GM19240 (cell line): ENCODE results near the gene PIGN.
"Not testable (repeated sequence)": the region's sequence is repeated elsewhere in the genome, so short reads cannot be mapped to it uniquely, and the experiment has no call there.

Experiments used
- DNase-seq: peaks from one replicate; pipeline ENCODE4 v3.0.0; 2011; ENCODE audit warnings: low spot score; ENCODE audit not compliant: insufficient read length

The PIGN gene

GRCh38 chr18:62179213-62179612 is 7.6 kb downstream of the PIGN start:
- no peak for DNase-seq

GRCh38 chr18:62177271-62177670 is 9.6 kb downstream of the PIGN start:
- DNase-seq = no peak

- DNase-seq = no peak
These were observed 11.3 kb downstream of the PIGN start for GRCh38 chr18:62175521-62175920.

- DNase-seq = no peak
These were observed 14.6 kb downstream of the PIGN start for GRCh38 chr18:62172298-62172697.

- no peak for DNase-seq
These were observed 16.0 kb downstream of the PIGN start for GRCh38 chr18:62170857-62171256.

GRCh38 chr18:62166524-62166923 is 20.3 kb downstream of the PIGN start:
- not testable (repeated sequence) for DNase-seq

- no peak for DNase-seq
These were observed 21.3 kb downstream of the PIGN start for GRCh38 chr18:62165583-62165982.

GRCh38 chr18:62164855-62165487 is 21.9 kb downstream of the PIGN start:
- DNase-seq = no peak

GRCh38 chr18:62164310-62164709 is 22.5 kb downstream of the PIGN start:
- no peak for DNase-seq

- no peak for DNase-seq
These were observed 29.0 kb downstream of the PIGN start for GRCh38 chr18:62157843-62158242.

- DNase-seq = no peak
These were observed 34.0 kb downstream of the PIGN start for GRCh38 chr18:62152844-62153243.

- DNase-seq = no peak
These were observed 35.6 kb downstream of the PIGN start for GRCh38 chr18:62151068-62151771.

GRCh38 chr18:62144338-62144737 is 42.5 kb downstream of the PIGN start:
- DNase-seq = no peak

GRCh38 chr18:62140259-62140658 is 46.6 kb downstream of the PIGN start:
- no peak for DNase-seq

- no peak for DNase-seq
These were observed 48.2 kb downstream of the PIGN start for GRCh38 chr18:62138461-62139235.

GRCh38 chr18:62131301-62131909 is 55.5 kb downstream of the PIGN start:
- DNase-seq = peak; percentile 6

GRCh38 chr18:62128157-62128556 is 58.7 kb downstream of the PIGN start:
- no peak for DNase-seq

- no peak for DNase-seq
These were observed 60.1 kb downstream of the PIGN start for GRCh38 chr18:62126737-62127136.

GRCh38 chr18:62125702-62126101 is 61.2 kb downstream of the PIGN start:
- DNase-seq = no peak

- DNase-seq = no peak
These were observed 64.5 kb downstream of the PIGN start for GRCh38 chr18:62122330-62122729.

- DNase-seq = no peak
These were observed 67.0 kb downstream of the PIGN start for GRCh38 chr18:62119884-62120283.

- no peak for DNase-seq
These were observed 68.5 kb downstream of the PIGN start for GRCh38 chr18:62118328-62118727.
